ENCODE results near the gene PTPRZ1.

- TF ChIP-seq GATA3 (IDR thresholded peaks at IDR 0.05; ENCODE audit: low read depth, low read length) (no peak), GATA2 (IDR thresholded peaks at IDR 0.05; ENCODE audit: low read depth, low read length) (no peak)
Observed at GRCh38 chr7:121878918-121879464, 6.0 kb downstream of the PTPRZ1 start.
